CD4-positive, alpha-beta T cell treated with Interleukin-17A for 1 hour (primary cell): ENCODE measurements around the gene GARNL3.

Experiments used
- DNase-seq: peaks from one replicate; pipeline ENCODE4 v3.0.0-alpha.2; 2020

GARNL3 gene

DNA sequence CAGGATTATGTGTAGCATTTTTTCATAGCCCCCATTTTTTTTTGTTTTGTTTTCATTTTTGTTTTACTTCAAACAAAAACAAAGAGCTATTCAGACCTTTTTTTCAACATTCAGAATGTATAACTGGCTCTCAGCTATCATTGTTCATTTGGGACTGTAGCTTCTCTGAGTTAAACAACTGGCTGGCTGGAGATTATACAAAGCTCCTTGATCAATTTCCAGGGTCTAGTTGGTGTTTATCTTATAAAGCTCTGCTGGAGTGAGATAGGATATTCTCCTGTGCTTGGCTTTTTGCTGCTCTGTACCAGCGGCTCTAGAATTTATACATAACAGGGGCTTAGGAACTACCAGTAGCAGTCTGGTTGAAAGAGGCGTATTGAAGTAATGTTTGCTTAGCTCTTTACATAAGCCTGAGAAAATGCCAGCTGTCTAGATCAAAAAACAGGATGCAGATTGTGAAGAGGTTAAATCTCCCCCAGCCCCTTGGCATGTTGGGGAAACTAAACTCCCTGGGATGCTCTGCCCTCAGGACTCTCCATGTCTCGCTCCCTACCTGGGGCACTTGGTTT is 15.2 kb downstream of the GARNL3 start:
- no peak for DNase-seq

GRCh38 chr9:127280880-127281660 is 16.5 kb downstream of the GARNL3 start:
- DNase-seq = no peak

DNA sequence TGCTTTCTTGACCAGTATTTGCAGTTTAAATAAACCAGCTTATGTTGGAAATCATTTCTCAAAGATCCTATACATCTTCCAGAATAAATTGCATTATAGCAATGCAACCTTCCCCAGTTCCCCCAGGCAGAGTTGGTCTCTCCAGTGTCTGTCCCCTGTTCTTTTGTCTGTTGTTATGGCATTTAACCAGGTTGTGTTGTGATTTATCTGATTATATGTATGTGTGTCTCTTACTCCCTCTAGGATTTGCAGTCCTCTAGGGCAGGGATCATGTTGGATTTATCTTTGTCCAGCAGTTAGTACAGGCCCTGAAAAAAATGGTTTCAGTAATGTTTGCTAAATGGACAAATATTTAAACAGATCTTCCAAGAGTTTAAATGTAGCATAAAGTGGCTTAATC is 17.3 kb downstream of the GARNL3 start:
- DNase-seq = no peak

DNA sequence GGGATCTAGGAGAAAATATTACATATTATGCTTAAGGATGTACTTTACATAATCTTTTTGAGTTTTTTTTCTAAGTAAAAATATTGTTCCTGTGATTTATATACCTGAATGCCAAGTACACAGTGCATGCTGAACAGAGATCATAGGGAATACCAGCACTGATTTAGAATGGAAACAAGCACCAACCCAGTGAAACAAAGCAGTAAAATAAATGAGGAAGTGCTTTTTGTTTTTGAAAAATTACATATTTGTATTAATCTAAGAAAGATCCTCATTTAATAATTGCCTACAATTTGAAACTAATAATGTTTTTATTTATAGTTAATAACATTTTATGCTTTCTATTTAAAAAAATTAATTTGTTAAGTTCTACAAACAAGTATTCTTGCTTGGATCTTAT is 18.0 kb downstream of the GARNL3 start:
- no peak for DNase-seq

GRCh38 chr9:127283135-127283534 is 18.6 kb downstream of the GARNL3 start:
- no peak for DNase-seq

DNA sequence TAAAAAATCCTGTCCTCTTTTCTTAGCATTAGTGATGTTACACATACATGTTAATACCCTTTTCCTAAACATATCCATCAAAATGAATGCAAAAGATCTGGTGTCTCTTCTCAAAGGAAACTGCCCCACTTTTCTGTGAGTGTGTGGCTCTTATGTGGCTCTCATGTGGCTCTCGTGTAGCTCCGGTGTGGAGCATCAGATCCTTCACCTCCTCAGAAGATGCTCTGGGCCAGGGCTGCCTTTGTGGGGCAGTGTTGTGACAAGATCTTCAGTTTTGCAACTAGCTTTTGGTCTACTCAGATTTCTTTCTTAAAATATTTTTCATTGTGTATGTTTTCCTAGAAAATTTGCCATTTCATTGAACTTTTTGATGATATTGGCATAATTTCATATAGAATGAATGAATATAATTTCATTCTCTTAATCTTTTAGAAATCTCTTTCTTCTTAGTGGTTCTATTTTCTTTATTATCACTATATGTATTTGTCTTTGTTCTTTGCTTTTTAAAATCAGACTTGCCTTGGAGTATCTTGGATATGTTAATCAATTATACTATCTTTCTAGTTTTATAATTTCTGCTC is 19.4 kb downstream of the GARNL3 start:
- DNase-seq = peak; percentile 23

GRCh38 chr9:127285965-127286364 is 21.4 kb downstream of the GARNL3 start:
- no peak for DNase-seq

GRCh38 chr9:127290561-127291065 is 26.0 kb downstream of the GARNL3 start:
- no peak for DNase-seq

DNA sequence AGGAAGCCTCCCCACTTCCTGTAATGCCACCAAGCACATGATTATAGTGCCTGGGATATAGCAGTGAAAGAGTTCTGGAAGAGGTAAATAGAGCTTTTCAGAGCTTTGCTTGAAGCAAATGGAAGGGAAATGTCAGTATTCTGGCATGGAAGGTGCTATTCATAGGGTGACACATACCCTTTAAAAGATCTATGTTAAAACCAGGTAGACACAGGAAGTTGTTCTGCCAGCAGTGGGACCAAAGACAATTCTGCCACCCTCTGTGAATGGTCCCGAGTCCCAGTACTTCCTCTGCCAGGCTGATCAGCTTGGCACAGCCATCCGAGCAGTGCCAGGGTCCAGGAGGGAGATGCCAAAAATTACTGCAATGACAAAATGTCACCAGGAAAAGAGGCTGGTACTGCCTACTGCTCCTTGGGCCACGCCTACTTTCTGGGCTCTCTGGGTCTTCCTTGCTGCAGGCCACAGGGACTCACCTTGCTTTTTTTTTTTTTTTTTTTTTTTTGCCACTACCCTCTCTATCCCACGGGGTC is 26.7 kb downstream of the GARNL3 start:
- DNase-seq = no peak

DNA sequence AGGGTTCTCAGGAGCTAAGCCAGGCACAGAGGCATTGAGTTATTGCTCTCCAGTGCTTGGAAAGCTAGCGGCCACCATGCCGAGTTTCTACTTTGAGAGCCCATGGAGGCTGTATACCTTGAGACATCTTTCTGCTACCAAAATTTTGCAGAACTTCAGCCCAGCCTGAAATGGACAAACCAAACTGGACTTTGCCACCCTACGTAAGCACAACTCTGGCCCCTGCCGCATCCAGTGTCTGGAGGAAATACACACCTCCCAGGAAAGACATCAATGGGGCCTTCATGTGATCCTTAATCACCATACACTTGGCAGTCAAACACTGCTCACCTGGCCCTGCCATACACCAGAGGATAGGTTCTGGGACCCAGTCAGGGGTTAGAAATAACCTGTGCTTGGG is 27.8 kb downstream of the GARNL3 start:
- DNase-seq = no peak

DNA sequence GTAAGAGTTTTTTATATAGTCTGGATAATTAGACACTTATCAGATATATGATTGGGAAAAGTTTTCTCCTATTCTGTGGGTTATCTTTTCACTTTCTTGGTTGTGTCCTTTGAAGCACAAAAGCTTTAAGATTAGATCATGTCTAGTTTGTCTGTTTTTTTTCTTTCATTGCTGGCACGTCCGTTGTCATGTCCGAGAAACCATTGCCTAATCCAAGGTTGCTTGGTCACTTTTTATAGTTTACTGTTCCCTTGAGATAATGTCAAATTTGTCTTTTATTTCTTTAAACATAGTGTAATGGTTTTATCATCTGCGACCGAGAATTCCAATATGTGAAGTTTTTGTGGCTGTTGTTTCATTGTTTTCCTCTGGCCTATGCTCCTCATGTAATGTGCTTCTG is 28.8 kb downstream of the GARNL3 start:
- DNase-seq = no peak

DNA sequence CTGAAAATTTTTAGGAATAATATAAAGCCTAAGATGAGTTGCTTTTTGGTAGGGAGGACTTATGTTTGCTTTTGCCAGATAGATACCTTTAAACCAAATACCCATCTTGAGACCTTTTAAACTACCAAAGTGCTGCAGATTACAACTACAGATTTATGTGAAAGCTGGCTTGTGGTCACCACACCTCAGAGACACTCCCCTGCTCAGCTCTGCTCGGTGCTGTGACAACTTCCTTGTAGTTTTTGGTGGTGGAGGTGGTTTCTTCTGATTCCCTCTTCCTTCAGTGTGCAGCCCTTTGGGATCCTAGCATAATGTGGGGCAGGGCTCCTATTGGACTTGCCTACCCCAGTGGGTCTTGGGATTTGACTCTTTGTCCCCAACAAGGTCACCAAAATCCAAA is 29.2 kb downstream of the GARNL3 start:
- DNase-seq = no peak

GRCh38 chr9:127295005-127295404 is 30.4 kb downstream of the GARNL3 start:
- DNase-seq = no peak

DNA sequence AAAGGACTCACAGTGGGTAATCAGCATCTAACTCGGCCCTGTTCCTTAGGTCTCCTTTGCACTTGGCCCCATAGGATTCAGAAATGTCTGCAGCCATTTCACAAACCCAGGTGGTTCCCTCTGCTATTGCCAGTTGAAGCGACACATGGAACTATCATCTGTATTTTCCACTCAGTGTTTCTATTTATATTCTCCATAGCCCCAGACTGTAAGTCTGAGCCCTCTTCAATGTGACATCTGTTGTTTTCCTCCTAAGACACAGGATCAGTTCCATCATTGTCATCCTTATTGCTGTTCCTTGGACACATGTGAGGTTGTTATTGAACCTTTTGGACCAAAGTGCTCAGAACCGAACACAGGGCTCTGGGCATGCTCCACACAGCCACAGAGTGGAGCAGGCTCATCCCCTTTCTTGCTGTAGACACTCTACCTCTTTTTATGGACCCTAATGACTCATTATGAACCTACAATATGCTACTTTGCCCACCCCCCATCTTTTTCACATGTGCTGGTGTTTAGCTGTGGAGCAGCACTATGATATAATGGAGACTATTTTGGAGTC is 36.4 kb downstream of the GARNL3 start:
- DNase-seq = no peak

GRCh38 chr9:127303830-127304229 is 39.3 kb downstream of the GARNL3 start:
- no peak for DNase-seq

- DNase-seq = no peak
Observed at GRCh38 chr9:127305206-127305837, 40.7 kb downstream of the GARNL3 start.

GRCh38 chr9:127305838-127306226 is 41.3 kb downstream of the GARNL3 start:
- DNase-seq = no peak

- no peak for DNase-seq
Observed at GRCh38 chr9:127307802-127308201, 43.2 kb downstream of the GARNL3 start.

- peak; percentile 2 for DNase-seq
Observed at GRCh38 chr9:127308652-127309434, 44.3 kb downstream of the GARNL3 start.

DNA sequence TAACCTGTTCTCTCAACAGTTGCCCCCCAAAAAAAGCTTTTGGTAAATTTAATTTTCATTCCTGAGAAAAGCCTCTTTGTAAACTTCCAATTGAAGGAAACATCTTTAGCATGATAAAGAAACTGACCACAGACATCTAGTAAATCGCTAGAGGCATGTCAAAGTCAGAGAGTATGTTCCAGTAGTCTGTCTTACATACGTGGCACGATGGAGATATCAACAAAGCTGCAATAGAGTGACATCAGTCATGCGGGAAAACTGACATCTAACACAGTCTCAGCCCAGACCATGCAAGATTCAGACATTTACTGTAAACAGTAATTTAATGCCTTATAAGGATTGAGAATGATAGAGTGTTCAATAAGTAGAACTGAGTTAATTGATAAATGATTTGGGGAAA is 45.1 kb downstream of the GARNL3 start:
- no peak for DNase-seq

- peak; percentile 53 for DNase-seq
Observed at GRCh38 chr9:127311239-127311741, 46.7 kb downstream of the GARNL3 start.

- no peak for DNase-seq
Observed at GRCh38 chr9:127313042-127313560, 48.5 kb downstream of the GARNL3 start.
